GM12865 (cell line): ENCODE data around the gene SETX.
A peak's percentile ranks its signal among the peaks of the same experiment; 100 is the strongest.

Experiments used
- DNase-seq: peaks from one replicate; pipeline ENCODE4 v3.0.0; 2010; ENCODE audit warnings: low read depth
- H3K4me3 ChIP-seq: 2 replicates; pipeline ENCODE4 v1.5.1; 2011; ENCODE audit warnings: mild to moderate bottlenecking, low read depth, low read length, control low read depth
- CTCF ChIP-seq: IDR thresholded peaks from 2 replicates; pipeline ENCODE4 v1.5.1; 2011; ENCODE audit warnings: low read length, control low read depth, low read depth, inconsistent platforms; ENCODE audit not compliant: insufficient read depth; ENCODE audit errors: missing control alignments

Gene SETX

GRCh38 chr9:132238992-132239391 is 115.8 kb downstream of the SETX start:
- no peak for TF ChIP-seq CTCF
- no peak for DNase-seq
- no peak overlapping the region for H3K4me3 ChIP-seq

- TF ChIP-seq CTCF: no peak
- no peak overlapping the region for H3K4me3 ChIP-seq
- no peak for DNase-seq
Measured at GRCh38 chr9:132238026-132238972, 116.5 kb downstream of the SETX start.

DNA sequence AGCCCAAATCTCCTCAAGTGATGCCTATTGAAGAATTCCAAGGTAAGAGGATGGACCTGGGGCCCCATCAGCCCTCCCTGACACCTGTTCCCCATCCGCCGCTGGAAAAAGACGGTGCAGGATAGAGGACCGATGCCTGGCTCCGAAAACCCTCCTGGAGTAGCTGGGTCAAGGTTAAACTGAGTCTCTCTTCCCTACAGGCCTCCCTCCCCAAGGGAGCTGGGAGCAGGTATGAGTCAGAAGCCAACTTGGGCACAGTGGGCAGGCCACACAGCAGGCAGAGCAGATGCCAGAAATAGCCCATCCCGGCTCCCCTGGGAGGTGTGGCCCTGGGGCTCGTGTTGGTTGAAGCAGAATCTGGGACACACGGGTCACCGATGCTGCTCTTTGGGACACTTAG is 117.3 kb downstream of the SETX start:
- DNase-seq: no peak
- H3K4me3 ChIP-seq: no peak overlapping the region
- TF ChIP-seq CTCF: no peak

GRCh38 chr9:132236662-132237311 is 118.0 kb downstream of the SETX start:
- no peak for TF ChIP-seq CTCF
- H3K4me3 ChIP-seq: no peak overlapping the region
- no peak for DNase-seq

GRCh38 chr9:132235894-132236661 is 118.7 kb downstream of the SETX start:
- peak; percentile 98 for TF ChIP-seq CTCF
- DNase-seq: peak; percentile 81

GRCh38 chr9:132235125-132235524 is 119.7 kb downstream of the SETX start:
- DNase-seq: no peak
- no peak for TF ChIP-seq CTCF
- no peak overlapping the region for H3K4me3 ChIP-seq

More at GRCh38 chr9:132235894-132236661, 118.7 kb downstream of the SETX start:
- no peak overlapping the region for H3K4me3 ChIP-seq
